T-helper 17 cell (primary cell): ENCODE measurements around the gene USP34. TPM values are rescaled to one million over a fixed set of nuclear protein-coding genes. Genes with fewer than 3 reads are reported as not detected.
"Not testable (repeated sequence)": the region's sequence is repeated elsewhere in the genome, so short reads cannot be mapped to it uniquely, and the experiment has no call there.

Experiments used
- ATAC-seq: fragments of 150-1000 bp; cut with Tn5 transposase; 2 replicates; pipeline ENCODE4 v1.10.0; 2021; ENCODE audit warnings: mild to moderate bottlenecking, moderate library complexity
- DNase-seq, 3 donors: peaks; one replicate each; pipeline versions ENCODE4 v3.0.0 to v3.0.0-alpha.2; 2020 to 2021
- H3K9me3 ChIP-seq: one replicate; pipeline ENCODE4 v1.7.0; 2013; ENCODE audit warnings: low read length, mild to moderate bottlenecking; ENCODE audit not compliant: control insufficient read depth, poor library complexity, severe bottlenecking
- H3K27ac Mint-ChIP-seq: one replicate; pipeline ENCODE4 v1.8.0; 2022; ENCODE audit warnings: mild to moderate bottlenecking, moderate library complexity, mixed read lengths
- H3K27me3 Mint-ChIP-seq: one replicate; pipeline ENCODE4 v1.8.0; 2022; ENCODE audit warnings: mixed read lengths
- H3K36me3 Mint-ChIP-seq: one replicate; pipeline ENCODE4 v1.8.0; 2022; ENCODE audit warnings: low read depth, mixed read lengths
- H3K4me1 Mint-ChIP-seq: one replicate; pipeline ENCODE4 v1.8.0; 2022; ENCODE audit warnings: mild to moderate bottlenecking, mixed read lengths
- H3K4me3 Mint-ChIP-seq: one replicate; pipeline ENCODE4 v1.8.0; 2022; ENCODE audit warnings: mild to moderate bottlenecking, moderate library complexity, mixed read lengths
- total RNA-seq, 4 donors: library from RNA in 2 of 4; stranded (reverse) in 2 of 4; gene quantifications; one replicate each; pipeline ENCODE4 v1.2.3 and lab custom pipeline; 2022 to 2026

USP34 gene
- total RNA-seq, 2 donors from 2014 or later, result 148 to 170 TPM

GRCh38 chr2:61165946-61166345, 304.9 kb downstream of the USP34 start:
- Mint-ChIP-seq H3K27ac (no peak overlapping the region), H3K27me3 (no peaks in the 10 kb centered on the region)

DNA sequence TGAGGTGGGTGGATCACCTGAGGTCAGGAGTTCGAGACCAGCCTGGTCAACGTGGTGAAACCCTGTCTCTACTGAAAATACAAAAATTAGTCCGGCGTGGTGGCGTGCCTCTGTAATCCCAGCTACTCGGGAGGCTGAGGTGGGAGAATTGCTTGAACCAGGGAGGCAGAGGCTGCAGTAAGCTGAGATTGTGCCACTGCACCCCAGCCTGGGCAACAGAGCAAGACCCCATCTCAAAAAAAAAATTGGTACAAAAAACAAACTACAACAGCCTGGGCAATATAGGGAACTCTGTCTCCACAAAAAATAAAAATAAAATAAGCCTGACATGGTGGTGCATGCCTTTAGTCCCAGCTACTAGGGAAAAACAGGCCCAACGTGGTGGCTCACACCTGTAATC, 305.8 kb downstream of the USP34 start:
- H3K36me3 Mint-ChIP-seq, result peaks cover 18% of the 10 kb centered on the region
- not testable (repeated sequence) for H3K4me1 Mint-ChIP-seq, DNase-seq, ATAC-seq, H3K4me3 Mint-ChIP-seq, H3K27me3 Mint-ChIP-seq, H3K9me3 ChIP-seq, H3K27ac Mint-ChIP-seq

More at GRCh38 chr2:61165946-61166345, 304.9 kb downstream of the USP34 start:
- H3K36me3 Mint-ChIP-seq, result peaks cover 17% of the 10 kb centered on the region
- peaks cover 8% of the 10 kb centered on the region for H3K4me1 Mint-ChIP-seq
- H3K9me3 ChIP-seq, result no peaks in the 10 kb centered on the region
- no peak for ATAC-seq
- DNase-seq, result no peak
- H3K4me3 Mint-ChIP-seq, result no peak overlapping the region

GRCh38 chr2:61162721-61163120, 308.2 kb downstream of the USP34 start:
- Mint-ChIP-seq H3K27me3 (no peaks in the 10 kb centered on the region), H3K4me1 (peaks cover 8% of the 10 kb centered on the region), H3K27ac (no peak overlapping the region), H3K36me3 (peaks cover 21% of the 10 kb centered on the region), H3K4me3 (no peak overlapping the region)
- DNase-seq, result no peak
- H3K9me3 ChIP-seq, result no peaks in the 10 kb centered on the region
- ATAC-seq, result no peak

DNA sequence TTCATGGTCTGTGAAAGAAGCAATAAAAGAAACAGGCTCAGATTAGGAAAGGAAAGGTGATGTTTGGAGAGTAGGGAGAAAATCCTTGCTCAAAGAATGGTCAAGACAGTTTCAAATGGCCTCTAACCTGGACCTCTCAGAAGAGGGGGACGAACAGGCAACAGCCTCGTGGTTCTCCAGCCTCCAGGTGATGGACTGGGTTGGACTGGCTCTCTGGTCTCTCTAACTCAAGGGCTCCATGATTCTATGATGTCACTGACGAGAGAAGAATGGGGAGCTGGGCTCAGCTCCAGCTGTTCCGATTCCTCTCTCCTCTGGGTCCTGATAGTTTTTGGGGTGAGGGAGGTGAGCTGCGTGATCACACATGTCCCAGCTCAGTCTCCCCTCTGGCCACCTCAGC, 309.0 kb downstream of the USP34 start, which contains the start of gene C2orf74:
C2orf74 (plus strand) TSS at position 301 of the 400 bp plus-strand sequence. CDS start 327 bp downstream, outside the sequence.
- H3K4me3 Mint-ChIP-seq, result no peak within 1 kb of the TSS
- no peak for ATAC-seq
- DNase-seq, result no peak
- H3K27ac Mint-ChIP-seq, result no peak within 1 kb of the TSS
- peaks cover 5% of the 10 kb centered on the region for H3K4me1 Mint-ChIP-seq
- no peaks in the 10 kb centered on the region for H3K27me3 Mint-ChIP-seq
- H3K9me3 ChIP-seq, result no peaks in the 10 kb centered on the region
- peaks cover 22% of the 10 kb centered on the region for H3K36me3 Mint-ChIP-seq

GRCh38 chr2:61158356-61158955, 312.4 kb downstream of the USP34 start:
- Mint-ChIP-seq H3K4me3 (no peak overlapping the region), H3K4me1 (peaks cover 5% of the 10 kb centered on the region), H3K36me3 (peaks cover 13% of the 10 kb centered on the region), H3K27me3 (no peaks in the 10 kb centered on the region), H3K27ac (no peak overlapping the region)
- DNase-seq (no peak), ATAC-seq (no peak)
- H3K9me3 ChIP-seq, result no peaks in the 10 kb centered on the region

- no peaks in the 10 kb centered on the region for H3K9me3 ChIP-seq
- Mint-ChIP-seq H3K4me1 (peaks cover 5% of the 10 kb centered on the region), H3K27ac (no peak overlapping the region), H3K4me3 (no peak overlapping the region), H3K27me3 (no peaks in the 10 kb centered on the region), H3K36me3 (peaks cover 10% of the 10 kb centered on the region)
- no peak for DNase-seq
- no peak for ATAC-seq
These were observed 313.4 kb downstream of the USP34 start for GRCh38 chr2:61157371-61158003.

GRCh38 chr2:61151436-61151835, 319.5 kb downstream of the USP34 start:
- ATAC-seq (no peak), DNase-seq (no peak)
- H3K9me3 ChIP-seq, result no peaks in the 10 kb centered on the region
- no peaks in the 10 kb centered on the region for H3K27me3 Mint-ChIP-seq
- no peak overlapping the region for H3K4me3 Mint-ChIP-seq
- H3K36me3 Mint-ChIP-seq, result peaks cover 4% of the 10 kb centered on the region
- no peak overlapping the region for H3K27ac Mint-ChIP-seq
- H3K4me1 Mint-ChIP-seq, result peaks cover 9% of the 10 kb centered on the region

DNA sequence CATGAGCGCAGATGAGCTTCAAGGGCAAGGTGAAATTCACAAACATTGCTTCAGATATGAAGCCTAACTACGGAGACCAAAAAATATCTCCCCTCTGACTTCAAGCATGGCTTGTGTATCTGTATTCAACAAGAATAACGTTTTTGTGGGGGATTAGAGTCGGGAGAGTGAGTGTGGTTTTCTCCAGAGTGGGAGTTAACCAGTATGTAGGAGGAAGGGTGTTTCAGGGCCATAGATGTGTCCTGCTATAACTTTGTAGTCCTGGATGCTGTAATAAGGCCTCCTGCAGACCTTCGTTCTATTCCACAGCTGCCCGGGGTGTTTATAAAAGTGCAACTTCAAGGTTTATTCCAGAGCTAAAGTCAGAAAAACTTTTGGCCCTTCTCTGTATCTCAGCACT, 321.8 kb downstream of the USP34 start:
- no peaks in the 10 kb centered on the region for H3K9me3 ChIP-seq
- ATAC-seq (no peak), DNase-seq (no peak)
- peaks cover 4% of the 10 kb centered on the region for H3K36me3 Mint-ChIP-seq
- no peak overlapping the region for H3K27ac Mint-ChIP-seq
- no peaks in the 10 kb centered on the region for H3K27me3 Mint-ChIP-seq
- no peak overlapping the region for H3K4me3 Mint-ChIP-seq
- peaks cover 11% of the 10 kb centered on the region for H3K4me1 Mint-ChIP-seq

DNA sequence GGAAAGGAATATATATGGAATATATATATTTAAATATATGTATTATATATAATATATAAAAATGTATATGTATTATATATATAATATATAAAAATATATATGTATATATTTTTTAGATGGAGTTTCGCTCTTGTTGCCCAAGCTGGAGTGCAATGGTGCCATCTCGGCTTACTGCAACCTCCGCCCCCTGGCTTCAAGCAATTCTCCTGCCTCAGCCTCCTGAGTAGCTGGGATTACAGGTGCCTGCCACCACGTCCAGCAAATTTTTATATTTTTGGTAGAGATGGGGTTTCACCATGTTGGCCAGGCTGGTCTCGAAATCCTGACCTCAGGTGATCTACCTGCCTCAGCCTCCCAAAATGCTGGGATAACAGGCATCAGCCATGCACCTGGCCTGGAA, 322.8 kb downstream of the USP34 start:
- DNase-seq, H3K36me3 Mint-ChIP-seq, ATAC-seq, H3K4me3 Mint-ChIP-seq, H3K9me3 ChIP-seq, H3K27ac Mint-ChIP-seq, H3K27me3 Mint-ChIP-seq: not testable (repeated sequence)
- H3K4me1 Mint-ChIP-seq, result peaks cover 11% of the 10 kb centered on the region

GRCh38 chr2:61145990-61146389, 324.9 kb downstream of the USP34 start:
- no peaks in the 10 kb centered on the region for H3K27me3 Mint-ChIP-seq

GRCh38 chr2:61144697-61145268, 326.1 kb downstream of the USP34 start:
- ATAC-seq (peak; percentile 91), DNase-seq (peak; percentile 78 to 88 (median 84))
- Mint-ChIP-seq H3K4me3 (peak overlapping the region; percentile 97), H3K4me1 (peaks cover 6% of the 10 kb centered on the region), H3K27me3 (no peaks in the 10 kb centered on the region), H3K27ac (peak overlapping the region; percentile 91), H3K36me3 (peaks cover 3% of the 10 kb centered on the region)
- no peaks in the 10 kb centered on the region for H3K9me3 ChIP-seq

More at GRCh38 chr2:61145990-61146389, 324.9 kb downstream of the USP34 start:
- H3K9me3 ChIP-seq, result no peaks in the 10 kb centered on the region
- no peak for DNase-seq
- no peak for ATAC-seq
- Mint-ChIP-seq H3K36me3 (peaks cover 4% of the 10 kb centered on the region), H3K4me1 (peaks cover 9% of the 10 kb centered on the region), H3K27ac (no peak overlapping the region), H3K4me3 (no peak overlapping the region)

DNA sequence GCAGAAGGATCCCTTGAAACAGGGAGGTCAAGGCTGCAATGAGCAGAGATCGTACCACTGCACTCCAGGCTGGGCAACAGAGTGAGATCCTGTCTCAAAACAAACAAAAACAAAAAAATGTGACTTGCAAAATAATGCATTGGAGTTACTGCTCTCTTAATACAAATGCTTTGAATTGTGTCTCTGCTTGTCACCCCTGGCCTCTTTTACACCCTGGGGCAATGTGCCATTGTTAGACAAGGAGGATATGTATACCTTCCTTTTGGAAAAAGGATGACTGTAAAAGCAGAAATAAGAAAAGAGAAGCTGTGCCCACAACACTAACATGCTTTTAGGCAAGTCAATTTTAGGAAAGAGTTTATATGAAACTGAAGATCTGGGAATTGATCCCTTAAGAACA, 329.7 kb downstream of the USP34 start:
- H3K27ac Mint-ChIP-seq, result no peak overlapping the region
- no peak overlapping the region for H3K4me3 Mint-ChIP-seq
- DNase-seq (no peak), ATAC-seq (no peak)
- H3K27me3 Mint-ChIP-seq, result no peaks in the 10 kb centered on the region
- peaks cover 4% of the 10 kb centered on the region for H3K4me1 Mint-ChIP-seq
- H3K9me3 ChIP-seq, result no peaks in the 10 kb centered on the region
- H3K36me3 Mint-ChIP-seq, result no peaks in the 10 kb centered on the region

DNA sequence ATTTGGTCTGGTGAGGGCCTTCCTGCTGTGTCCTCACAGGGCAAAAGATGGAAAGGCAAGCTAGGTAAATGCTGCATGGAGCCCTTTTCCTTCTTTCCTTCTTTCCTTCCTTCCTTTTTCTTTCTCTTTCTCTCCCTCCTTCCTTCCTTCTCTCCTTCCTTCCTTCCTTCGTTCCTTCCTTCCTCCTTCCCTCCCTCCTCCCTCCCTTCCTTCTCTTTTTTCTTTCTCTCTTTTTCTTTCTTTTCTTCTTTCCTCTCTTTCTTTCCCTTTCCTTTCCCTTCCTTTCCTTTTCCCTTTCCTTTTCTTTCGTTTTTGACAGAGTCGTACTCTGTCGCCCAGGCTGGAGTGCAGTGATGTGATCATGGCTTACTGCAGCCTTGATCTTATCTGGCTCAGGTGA, 332.0 kb downstream of the USP34 start:
- ATAC-seq (no peak), DNase-seq (no peak)
- Mint-ChIP-seq H3K36me3 (no peaks in the 10 kb centered on the region), H3K27me3 (no peaks in the 10 kb centered on the region), H3K4me1 (peaks cover 2% of the 10 kb centered on the region), H3K27ac (no peak overlapping the region), H3K4me3 (no peak overlapping the region)
- H3K9me3 ChIP-seq, result no peaks in the 10 kb centered on the region
